Activated T-cell treated with anti-CD3 and anti-CD28 coated beads for 48 hours (primary cell): ENCODE measurements around the gene NEAT1.
"Not testable (repeated sequence)": the region's sequence is repeated elsewhere in the genome, so short reads cannot be mapped to it uniquely, and the experiment has no call there.

Experiments
- DNase-seq: peaks from one replicate; pipeline ENCODE4 v3.0.0-alpha.2; 2020; ENCODE audit warnings: low read depth

Gene NEAT1

GRCh38 chr11:65451301-65451700, 28.7 kb downstream of the NEAT1 start:
- not testable (repeated sequence) for DNase-seq

DNA sequence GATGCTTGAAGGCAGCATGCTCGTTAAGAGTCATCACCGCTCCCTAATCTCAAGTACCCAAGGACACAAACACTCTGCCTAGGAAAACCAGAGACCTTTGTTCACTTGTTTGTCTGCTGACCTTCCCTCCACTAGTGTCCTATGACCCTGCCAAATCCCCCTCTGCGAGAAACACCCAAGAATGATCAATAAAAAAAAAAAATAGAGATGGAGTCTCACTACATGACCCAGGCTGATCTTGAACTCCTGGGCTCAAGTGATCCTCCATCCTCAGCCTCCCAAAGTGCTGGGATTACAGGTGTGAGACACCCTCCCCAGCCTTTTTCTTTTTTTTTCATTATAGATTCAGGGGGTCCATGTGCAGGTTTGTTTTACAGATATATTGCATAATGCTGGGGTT, 29.7 kb downstream of the NEAT1 start:
- DNase-seq: not testable (repeated sequence)

GRCh38 chr11:65452806-65453490, 30.4 kb downstream of the NEAT1 start:
- DNase-seq: no peak

GRCh38 chr11:65454311-65454695, 31.7 kb downstream of the NEAT1 start:
- no peak for DNase-seq

GRCh38 chr11:65454696-65455456, 32.3 kb downstream of the NEAT1 start:
- DNase-seq: peak; percentile 86

DNA sequence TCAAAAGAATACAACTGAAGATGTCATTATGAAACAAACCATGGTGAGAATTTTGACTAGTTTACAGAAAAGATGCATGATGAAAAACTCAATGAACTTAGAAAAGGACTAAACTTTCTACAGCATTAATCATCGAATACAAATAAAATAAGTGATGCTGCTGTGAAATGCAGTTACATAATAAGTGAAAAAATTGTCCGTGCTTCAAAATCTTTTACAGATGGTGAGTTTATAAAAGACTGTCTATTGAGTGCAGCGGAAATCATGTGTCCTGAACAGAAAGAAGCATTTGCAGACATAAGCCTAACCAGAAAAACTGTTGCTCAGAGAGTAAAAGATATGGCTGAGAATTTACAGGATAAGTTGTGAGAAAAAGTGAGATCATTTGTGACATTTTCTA, 33.8 kb downstream of the NEAT1 start:
- no peak for DNase-seq

GRCh38 chr11:65459552-65459951, 37.0 kb downstream of the NEAT1 start:
- no peak for DNase-seq

DNA sequence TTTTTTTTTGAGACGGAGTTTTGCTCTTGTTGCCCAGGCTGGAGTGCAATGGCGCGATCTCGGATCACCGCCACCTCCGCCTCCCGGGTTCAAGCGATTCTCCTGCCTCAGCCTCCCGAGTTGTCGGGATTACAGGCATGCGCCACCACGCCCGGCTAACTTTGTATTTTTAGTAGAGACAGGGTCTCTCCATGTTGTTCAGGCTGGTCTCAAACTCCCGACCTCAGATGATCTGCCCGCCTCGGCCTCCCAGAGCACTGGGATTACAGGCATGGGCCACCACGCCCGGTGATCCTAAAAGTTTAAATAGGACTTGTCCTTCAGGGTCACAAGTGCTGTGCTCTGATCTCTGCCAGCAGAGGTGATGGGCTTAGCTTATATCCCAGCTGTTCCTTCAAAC, 42.9 kb downstream of the NEAT1 start:
- DNase-seq: not testable (repeated sequence)

DNA sequence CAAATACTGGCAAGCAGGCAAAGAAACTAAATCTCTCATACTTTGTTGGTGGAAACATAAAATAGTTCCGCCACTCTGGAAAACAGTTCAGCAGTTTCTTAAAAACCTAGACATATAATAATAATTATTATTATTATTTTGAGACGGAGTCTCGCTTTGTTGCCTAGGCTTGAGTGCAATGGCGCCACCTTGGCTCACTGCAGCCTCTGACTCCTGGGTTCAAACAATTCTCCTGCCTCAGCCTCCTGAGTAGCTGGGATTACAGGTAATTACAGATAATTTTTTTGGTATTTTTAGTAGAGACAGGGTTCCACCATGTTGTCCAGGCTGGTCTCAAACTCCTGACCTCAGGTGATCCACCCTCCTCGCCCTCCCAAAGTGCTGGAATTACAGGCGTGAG, 44.7 kb downstream of the NEAT1 start:
- DNase-seq: not testable (repeated sequence)

DNA sequence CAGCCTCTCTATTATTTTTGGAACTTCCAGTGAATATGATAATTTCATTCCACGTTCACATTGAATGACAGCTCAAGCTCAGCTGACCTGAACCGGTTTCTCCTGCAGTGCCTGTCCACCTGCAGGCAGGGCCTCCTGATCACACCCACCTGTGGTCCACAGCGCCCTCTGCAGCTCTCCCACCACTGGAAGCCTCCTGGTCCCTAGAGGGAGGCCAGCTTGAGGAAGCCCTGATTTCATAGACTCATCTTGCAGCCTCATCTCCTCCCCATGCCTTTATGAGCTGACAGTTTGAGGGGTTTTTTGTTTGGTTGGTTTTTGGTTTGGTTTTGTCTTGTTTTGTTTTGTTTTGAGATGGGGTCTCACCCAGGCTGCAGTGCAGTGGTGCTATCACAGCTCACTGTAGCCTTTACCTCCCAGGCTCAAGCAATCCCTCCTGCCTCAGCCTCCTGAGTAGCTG, 46.3 kb downstream of the NEAT1 start:
- no peak for DNase-seq

- no peak for DNase-seq
These were observed 47.9 kb downstream of the NEAT1 start for GRCh38 chr11:65470433-65471049.

DNA sequence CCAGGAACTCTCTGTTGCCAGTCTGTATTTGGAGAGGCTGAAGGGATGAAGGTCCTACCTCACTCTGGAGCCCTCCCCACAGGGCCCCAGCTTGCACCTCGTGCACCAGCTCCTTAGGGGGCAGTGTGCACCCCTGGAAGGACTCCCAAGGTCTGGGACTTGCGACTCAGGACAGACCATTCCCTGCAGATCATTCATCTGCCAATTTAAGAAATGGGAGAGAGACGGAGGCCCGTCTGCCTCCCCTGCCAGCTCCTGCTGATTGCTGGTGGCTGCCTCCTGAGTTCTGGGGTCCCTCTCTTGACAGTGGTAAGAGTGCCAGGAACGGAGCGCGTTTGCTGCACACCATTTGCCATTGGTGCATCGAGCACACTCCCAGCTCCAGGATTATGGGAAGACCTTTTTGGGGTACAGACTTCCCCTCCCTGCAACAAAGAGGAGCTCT, 48.9 kb downstream of the NEAT1 start:
- no peak for DNase-seq

DNA sequence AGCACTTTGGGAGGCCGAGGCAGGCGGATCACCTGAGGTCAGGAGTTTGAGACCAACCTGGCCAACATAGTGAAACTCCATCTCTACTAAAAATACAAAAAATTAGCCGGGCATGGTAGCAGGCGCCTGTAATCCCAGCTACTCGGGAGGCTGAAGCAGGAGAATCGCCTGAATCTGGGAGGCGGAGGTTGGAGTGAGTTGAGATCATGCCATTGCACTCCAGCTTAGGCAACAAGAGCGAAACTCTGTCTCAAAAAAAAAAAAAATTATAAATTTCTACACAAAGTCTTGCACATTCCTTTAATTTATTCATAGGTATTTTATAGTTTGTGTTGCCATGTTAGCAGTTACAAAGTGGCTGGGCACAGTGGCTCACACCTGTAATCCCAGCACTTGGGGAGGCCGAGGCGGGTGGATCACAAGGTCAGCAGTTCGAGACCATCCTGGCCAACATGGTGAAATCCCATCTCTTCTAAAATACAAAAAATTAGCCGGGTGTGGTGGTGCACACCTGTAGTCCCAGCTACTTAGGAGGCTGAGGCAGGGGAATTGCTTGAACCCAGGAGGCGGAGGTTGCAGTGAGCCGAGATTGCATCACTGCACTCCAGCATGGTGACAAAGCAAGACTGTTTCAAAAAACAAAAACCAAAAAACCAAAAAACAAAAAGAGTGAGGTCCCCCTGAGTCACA, 50.1 kb downstream of the NEAT1 start:
- DNase-seq: not testable (repeated sequence)

- no peak for DNase-seq
These were observed 50.8 kb downstream of the NEAT1 start for GRCh38 chr11:65473278-65473860.

DNA sequence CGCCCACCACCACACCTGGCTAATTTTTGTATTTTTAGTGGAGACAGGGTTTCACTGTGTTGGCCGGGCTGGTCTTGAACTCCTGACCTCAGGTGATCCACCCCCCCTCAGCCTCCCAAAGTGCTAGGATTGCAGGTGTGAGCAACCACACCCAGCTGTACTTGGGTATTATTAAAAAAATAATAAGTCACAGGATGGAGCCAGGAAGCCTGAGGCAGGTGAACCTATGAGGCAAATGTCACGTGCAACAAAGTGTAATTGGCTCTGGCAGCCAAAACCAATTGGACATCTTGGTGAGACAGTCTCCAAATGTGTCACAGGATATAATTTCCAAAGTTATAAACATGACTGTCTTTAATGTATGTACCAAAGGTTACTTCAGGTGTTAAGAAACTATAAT, 52.3 kb downstream of the NEAT1 start:
- no peak for DNase-seq

- DNase-seq: no peak
These were observed 54.1 kb downstream of the NEAT1 start for GRCh38 chr11:65476632-65477148.

GRCh38 chr11:65477149-65477965, 54.8 kb downstream of the NEAT1 start:
- DNase-seq: peak; percentile 96

GRCh38 chr11:65478388-65479183, 56.0 kb downstream of the NEAT1 start:
- no peak for DNase-seq

DNA sequence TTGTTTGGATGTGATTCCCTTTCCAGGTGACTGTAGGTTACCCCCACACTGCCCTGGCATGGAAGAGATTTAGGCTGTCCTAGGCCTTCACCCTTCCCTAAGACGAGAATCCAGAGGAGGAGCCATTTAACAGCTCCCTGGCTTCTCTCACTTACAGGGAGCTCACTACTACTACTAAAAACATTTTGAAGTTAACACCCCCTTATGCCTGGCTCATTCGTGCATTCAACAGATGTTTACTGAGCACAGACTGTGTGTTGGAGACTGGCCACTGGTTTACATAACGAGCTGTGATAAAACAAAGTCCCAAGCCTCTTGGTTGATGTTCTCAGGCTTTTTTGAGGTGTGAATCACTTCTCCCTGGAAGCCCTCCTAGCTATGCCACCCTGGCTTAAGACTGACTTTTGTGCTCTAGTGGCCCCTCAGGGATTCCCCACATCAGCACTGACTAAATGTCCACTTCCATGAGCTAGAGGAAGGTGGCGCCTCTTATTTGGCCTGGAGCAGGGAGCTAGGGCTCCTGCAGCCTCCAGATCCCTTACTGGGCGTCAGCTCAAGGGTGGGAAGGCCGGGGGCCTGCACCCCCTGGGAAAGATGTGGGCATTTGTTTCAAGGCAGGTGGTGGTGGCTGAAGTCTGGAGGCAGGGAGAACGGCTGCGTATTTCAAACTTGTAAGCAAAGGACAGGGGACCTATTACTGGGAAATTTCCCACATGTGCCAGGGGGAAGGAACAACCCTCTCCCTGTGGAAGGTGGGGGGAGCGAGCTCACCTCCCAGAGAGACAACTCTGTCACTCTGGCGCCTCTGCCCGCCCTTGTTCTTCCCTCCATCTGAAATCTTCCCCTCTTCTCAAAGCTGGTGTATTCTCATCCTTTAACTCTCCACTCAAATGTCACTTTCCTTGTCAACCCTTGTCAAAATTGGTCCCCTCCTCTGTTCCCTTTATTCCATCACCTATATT, 56.9 kb downstream of the NEAT1 start:
- no peak for DNase-seq
